ENCODE data around the gene MSH3. TPM values are rescaled to one million over a fixed set of nuclear protein-coding genes. Genes with fewer than 3 reads are reported as not detected.

Gene MSH3
- polyA plus RNA-seq, 3 donors = 4.5 to 9.9 (median 8.0) TPM

DNA sequence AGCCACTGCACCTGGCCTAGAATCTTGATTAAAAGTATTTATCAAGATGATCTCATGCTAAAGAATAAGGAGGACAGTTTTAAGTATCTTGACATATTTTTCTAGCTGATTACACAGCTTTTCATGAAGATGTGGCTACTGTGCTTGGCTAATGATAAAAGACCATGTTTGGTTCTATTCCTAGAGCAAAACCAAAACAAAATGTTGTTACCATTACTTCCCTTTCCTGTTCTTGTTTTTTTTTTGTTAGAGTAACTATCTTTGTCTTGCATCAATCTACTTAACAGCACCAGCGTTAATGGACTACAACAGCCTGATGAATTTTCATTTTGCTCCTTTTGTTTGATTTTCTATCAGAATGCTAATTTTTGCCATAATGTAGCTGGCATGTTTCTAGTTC is 86.5 kb downstream of the MSH3 start:
- intact Hi-C loops (cut with micrococcal nuclease) = no loop called here
- no peaks in the 10 kb centered on the region for H3K27me3 Mint-ChIP-seq (ENCODE audit: low read depth in 3 of 3)
- WGBS (ENCODE audit: insufficient coverage) = no CpG with 5 or more reads among the region's 1 CpG
- H3K4me2 ChIP-seq (replicated peaks; ENCODE audit: extremely low read depth, low read length, poor library complexity, severe bottlenecking) = no peak overlapping the region
- no peaks in the 10 kb centered on the region for H3K79me2 ChIP-seq (ENCODE audit: insufficient read depth, low read length)
- H3K9me3 ChIP-seq (replicated peaks in 1 of 2; ENCODE audit: control insufficient read depth in 1 of 2, insufficient read depth in 1 of 2, low read length in 2 of 2) = no peaks in the 10 kb centered on the region
- H2AFZ ChIP-seq (ENCODE audit: insufficient read depth, low read depth, low read length, poor library complexity, severe bottlenecking) = no peak overlapping the region
- no peaks in the 10 kb centered on the region for H3K4me1 ChIP-seq (ENCODE audit: control insufficient read depth in 1 of 2, insufficient read depth in 2 of 2, low read length in 2 of 2)
- no peak overlapping the region for H3K4me3 Mint-ChIP-seq
- H3K27ac Mint-ChIP-seq = peak overlapping the region in 2 of 7 donors; percentile 20 to 21
- peaks cover 5% of the 10 kb centered on the region for H3K4me1 Mint-ChIP-seq
- peaks cover 46 to 69% of the 10 kb centered on the region in 2 donors for H3K36me3 Mint-ChIP-seq
- H3K27ac ChIP-seq (ENCODE audit: low read depth in 1 of 2, low read length in 2 of 2) = no peak overlapping the region
- no peak overlapping the region for H3K4me3 ChIP-seq (replicated peaks in 1 of 3; ENCODE audit: low read depth in 2 of 3, low read length in 3 of 3)
- TF ChIP-seq CTCF (IDR thresholded peaks at IDR 0.05) = no peak
- no peak overlapping the region for H3K9ac ChIP-seq (ENCODE audit: insufficient read depth, low read length, poor library complexity, severe bottlenecking)
- no peaks in the 10 kb centered on the region for H4K20me1 ChIP-seq (ENCODE audit: insufficient read depth, low read length)
- H3K9me3 Mint-ChIP-seq = no peaks in the 10 kb centered on the region
- H3K27me3 ChIP-seq (ENCODE audit: control insufficient read depth in 2 of 2, insufficient read depth in 2 of 2, low read length in 2 of 2) = no peaks in the 10 kb centered on the region
- peaks cover 49 to 87% of the 10 kb centered on the region in 2 donors for H3K36me3 ChIP-seq (replicated peaks in 1 of 2; ENCODE audit: control insufficient read depth in 1 of 2, insufficient read depth in 2 of 2, low read length in 2 of 2)
- DNase-seq = no peak

DNA sequence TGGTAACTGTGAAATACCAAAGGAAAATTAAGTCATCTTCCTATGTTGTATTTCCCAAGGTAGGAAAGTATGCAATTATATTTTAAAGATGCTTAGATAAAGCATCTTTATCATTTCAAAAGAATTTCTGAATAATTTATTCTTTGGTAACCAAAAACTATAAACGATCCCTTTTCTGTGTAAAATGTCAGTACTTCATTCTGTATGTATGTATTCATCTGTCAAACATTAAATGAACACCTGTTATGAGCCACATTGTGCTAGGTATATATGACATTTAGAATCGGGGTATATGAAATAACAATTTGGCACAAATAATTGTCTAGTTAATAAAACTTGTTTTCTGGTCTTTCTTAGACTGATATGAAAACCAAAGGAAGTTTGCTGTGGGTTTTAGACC is 89.7 kb downstream of the MSH3 start:
- no peaks in the 10 kb centered on the region for H3K9me3 Mint-ChIP-seq
- H3K27ac Mint-ChIP-seq = no peak overlapping the region
- H2AFZ ChIP-seq (ENCODE audit: insufficient read depth, low read depth, low read length, poor library complexity, severe bottlenecking) = no peak overlapping the region
- no peaks in the 10 kb centered on the region for H3K4me1 ChIP-seq (ENCODE audit: control insufficient read depth in 1 of 2, insufficient read depth in 2 of 2, low read length in 2 of 2)
- peaks cover 61 to 85% of the 10 kb centered on the region in 2 donors for H3K36me3 Mint-ChIP-seq
- no peak for TF ChIP-seq CTCF (IDR thresholded peaks at IDR 0.05)
- DNase-seq = no peak
- no peaks in the 10 kb centered on the region for H4K20me1 ChIP-seq (ENCODE audit: insufficient read depth, low read length)
- no peak overlapping the region for H3K27ac ChIP-seq (ENCODE audit: low read depth in 1 of 2, low read length in 2 of 2)
- no peak overlapping the region for H3K4me3 Mint-ChIP-seq
- no peak overlapping the region for H3K9ac ChIP-seq (ENCODE audit: insufficient read depth, low read length, poor library complexity, severe bottlenecking)
- no peaks in the 10 kb centered on the region for H3K79me2 ChIP-seq (ENCODE audit: insufficient read depth, low read length)
- intact Hi-C loops (cut with micrococcal nuclease) = no loop called here
- no peak overlapping the region for H3K4me3 ChIP-seq (replicated peaks in 1 of 3; ENCODE audit: low read depth in 2 of 3, low read length in 3 of 3)
- no peaks in the 10 kb centered on the region for H3K27me3 Mint-ChIP-seq (ENCODE audit: low read depth in 3 of 3)
- H3K36me3 ChIP-seq (replicated peaks in 1 of 2; ENCODE audit: control insufficient read depth in 1 of 2, insufficient read depth in 2 of 2, low read length in 2 of 2) = peaks cover 55 to 90% of the 10 kb centered on the region in 2 donors
- peaks cover 5% of the 10 kb centered on the region for H3K4me1 Mint-ChIP-seq
- H3K9me3 ChIP-seq (replicated peaks in 1 of 2; ENCODE audit: control insufficient read depth in 1 of 2, insufficient read depth in 1 of 2, low read length in 2 of 2) = no peaks in the 10 kb centered on the region
- no CpG with 5 or more reads among the region's 2 CpGs for WGBS (ENCODE audit: insufficient coverage)
- H3K27me3 ChIP-seq (ENCODE audit: control insufficient read depth in 2 of 2, insufficient read depth in 2 of 2, low read length in 2 of 2) = no peaks in the 10 kb centered on the region
- H3K4me2 ChIP-seq (replicated peaks; ENCODE audit: extremely low read depth, low read length, poor library complexity, severe bottlenecking) = no peak overlapping the region
